Loucy (cell line): ENCODE data around the gene KCTD18.

Source experiments
- H2AFZ ChIP-seq: fragments of 200-600 bp; sonication (generic); 2 replicates; pipeline ENCODE4 v1.6.0; 2016; ENCODE audit warnings: antibody characterized with exemption, mild to moderate bottlenecking, low read length, moderate library complexity
- H3F3A ChIP-seq: fragments of 200-600 bp; 2 replicates; pipeline ENCODE4 v1.6.0; 2016; ENCODE audit warnings: antibody characterized with exemption, low read depth, mild to moderate bottlenecking
- H3K27me3 ChIP-seq: fragments of 200-600 bp; sonication (generic); 2 replicates; pipeline ENCODE4 v1.6.1; 2014; ENCODE audit warnings: low read length, mild to moderate bottlenecking; ENCODE audit not compliant: insufficient read depth, poor library complexity, severe bottlenecking
- H3K36me3 ChIP-seq: fragments of 200-600 bp; sonication (generic); 2 replicates; pipeline ENCODE4 v1.6.1; 2016; ENCODE audit warnings: low read length; ENCODE audit not compliant: insufficient read depth
- H3K4me1 ChIP-seq: fragments of 200-600 bp; sonication (generic); 2 replicates; pipeline ENCODE4 v1.5.1; 2014; ENCODE audit warnings: low read length, mild to moderate bottlenecking; ENCODE audit not compliant: insufficient read depth, poor library complexity, severe bottlenecking
- H3K4me2 ChIP-seq: fragments of 200-600 bp; sonication (generic); 2 replicates; pipeline ENCODE4 v1.6.0; 2014; ENCODE audit warnings: antibody characterized with exemption, low read length, low read depth, mild to moderate bottlenecking; ENCODE audit not compliant: poor library complexity, severe bottlenecking
- H3K4me3 ChIP-seq: fragments of 200-600 bp; sonication (generic); 2 replicates; pipeline ENCODE4 v1.5.1; 2014; ENCODE audit warnings: low read length, mild to moderate bottlenecking, mixed read lengths; ENCODE audit not compliant: poor library complexity, severe bottlenecking
- H3K79me2 ChIP-seq: fragments of 200-600 bp; sonication (generic); 2 replicates; pipeline ENCODE4 v1.6.1; 2014; ENCODE audit warnings: low read length; ENCODE audit not compliant: insufficient read depth
- H3K9ac ChIP-seq: fragments of 200-600 bp; sonication (generic); 2 replicates; pipeline ENCODE4 v1.6.0; 2014; ENCODE audit warnings: mild to moderate bottlenecking, low read depth, low read length, moderate library complexity; ENCODE audit not compliant: poor library complexity, severe bottlenecking
- H3K9me2 ChIP-seq: fragments of 200-600 bp; sonication (generic); replicated peaks from 2 replicates; pipeline ENCODE4 v1.6.1; 2016; ENCODE audit warnings: low read depth, low read length, mixed read lengths
- H3K9me3 ChIP-seq: fragments of 200-600 bp; sonication (generic); 2 replicates; pipeline ENCODE4 v1.6.1; 2014; ENCODE audit warnings: mild to moderate bottlenecking, antibody characterized with exemption, low read length, low read depth; ENCODE audit not compliant: insufficient read depth
- H4K20me1 ChIP-seq: fragments of 200-600 bp; sonication (generic); 2 replicates; pipeline ENCODE4 v1.6.0; 2014; ENCODE audit warnings: antibody characterized with exemption, low read length, mild to moderate bottlenecking; ENCODE audit not compliant: insufficient read depth, poor library complexity, severe bottlenecking
- CTCF ChIP-seq: fragments of 200-600 bp; sonication (generic); conservative IDR thresholded peaks from 2 replicates; pipeline ENCODE4 v1.5.1; 2014; ENCODE audit warnings: mild to moderate bottlenecking, antibody characterized with exemption, low read length
- EZH2phosphoT487 ChIP-seq: fragments of 200-600 bp; IDR thresholded peaks from 2 replicates; pipeline ENCODE4 v1.6.1; 2018; ENCODE audit warnings: antibody characterized with exemption, mild to moderate bottlenecking, moderate library complexity, borderline replicate concordance

Gene KCTD18

GRCh38 chr2:200534572-200534971 lies 24.7 kb upstream of the KCTD18 start:
- peaks cover 4% of the 10 kb centered on the region for H4K20me1 ChIP-seq

DNA sequence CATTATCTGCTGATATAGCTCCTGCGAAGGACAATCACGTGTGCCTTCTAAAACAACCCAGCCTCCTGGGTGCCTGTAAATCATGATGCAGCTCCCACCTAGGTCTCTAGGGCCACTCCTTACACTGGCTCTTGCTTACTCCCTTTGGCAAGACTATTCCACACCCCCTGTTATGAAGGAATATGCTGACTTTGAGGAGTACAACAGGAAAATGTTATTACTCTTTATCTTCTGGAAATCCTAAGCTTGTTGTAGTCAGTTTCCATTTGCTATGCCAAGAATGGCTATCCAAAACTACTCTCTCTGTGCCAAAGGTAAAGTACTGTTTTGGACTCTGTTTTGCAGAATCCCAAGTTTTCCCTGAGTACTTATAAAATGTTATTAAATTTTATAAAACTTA lies 23.9 kb upstream of the KCTD18 start:
- Histone ChIP-seq H3F3A (no peaks in the 10 kb centered on the region), H3K9me3 (no peaks in the 10 kb centered on the region), H3K79me2 (peaks cover 60% of the 10 kb centered on the region), H3K9ac (no peak overlapping the region), H3K36me3 (peaks cover 43% of the 10 kb centered on the region; the same call in 1 of the 2 replicates), H3K4me3 (no peak overlapping the region), H4K20me1 (peaks cover 9% of the 10 kb centered on the region), H3K4me2 (peak overlapping the region; percentile 91), H2AFZ (no peak overlapping the region), H3K9me2 (no peaks in the 10 kb centered on the region), H3K4me1 (peaks cover 50% of the 10 kb centered on the region), H3K27me3 (no peaks in the 10 kb centered on the region)
- TF ChIP-seq CTCF (no peak), EZH2phosphoT487 (no peak)

More at GRCh38 chr2:200534572-200534971, 24.7 kb upstream of the KCTD18 start:
- Histone ChIP-seq H3K9me2 (no peaks in the 10 kb centered on the region), H3K36me3 (peaks cover 50% of the 10 kb centered on the region), H3F3A (no peaks in the 10 kb centered on the region), H3K4me2 (peak overlapping the region; percentile 18), H3K27me3 (no peaks in the 10 kb centered on the region), H3K9me3 (peaks cover 2% of the 10 kb centered on the region; the same call in 1 of the 2 replicates), H3K9ac (no peak overlapping the region), H3K79me2 (peaks cover 54% of the 10 kb centered on the region), H2AFZ (no peak overlapping the region), H3K4me1 (peaks cover 44% of the 10 kb centered on the region), H3K4me3 (peak overlapping the region; percentile 11)
- no peak for TF ChIP-seq EZH2phosphoT487

DNA sequence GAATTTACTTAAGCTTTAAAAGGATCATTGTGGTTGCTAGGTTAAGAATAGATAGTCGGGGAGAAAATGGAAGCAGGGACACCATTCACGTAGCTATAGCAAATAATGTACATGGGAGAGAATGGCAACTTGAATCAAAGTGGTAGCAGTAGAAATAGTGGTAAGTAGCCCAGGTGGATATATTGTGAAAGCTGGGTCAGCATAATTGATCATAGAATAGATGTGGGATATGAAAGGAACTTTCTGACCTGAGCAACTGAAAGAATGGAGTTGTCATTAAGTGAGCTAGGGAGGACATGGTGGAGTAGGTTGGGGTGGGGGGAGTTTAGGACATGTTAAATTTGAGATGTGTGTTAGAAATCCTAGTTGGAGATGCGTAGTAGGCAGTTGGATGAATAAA lies 18.4 kb upstream of the KCTD18 start:
- Histone ChIP-seq H3K4me2 (peak overlapping the region; percentile 91), H3K79me2 (peaks cover 68% of the 10 kb centered on the region)
- TF ChIP-seq EZH2phosphoT487 (no peak), CTCF (no peak)

More for the DNA sequence above, 18.4 kb upstream of the KCTD18 start:
- Histone ChIP-seq H3F3A (no peaks in the 10 kb centered on the region), H3K4me3 (peak overlapping the region; percentile 94), H4K20me1 (peaks cover 9% of the 10 kb centered on the region), H2AFZ (no peak overlapping the region), H3K36me3 (peaks cover 2% of the 10 kb centered on the region; the same call in 1 of the 2 replicates), H3K9ac (peak overlapping the region; percentile 94), H3K9me3 (no peaks in the 10 kb centered on the region), H3K27me3 (peaks cover 22% of the 10 kb centered on the region), H3K9me2 (no peaks in the 10 kb centered on the region), H3K4me1 (peaks cover 60% of the 10 kb centered on the region)
